ENCODE results near the gene MFSD1. TPM values are rescaled to one million over a fixed set of nuclear protein-coding genes. Genes with fewer than 3 reads are reported as not detected.

MFSD1 gene
- total RNA-seq: 100 to 1,000 TPM in 3 of 6 donors, 10 to 100 TPM in 3; 51.5 to 127 (median 106) TPM

- DNase-seq (peak; percentile 98 to 99), ATAC-seq (ENCODE audit: low FRiP score in 2 of 2) (peak; percentile 98 to 99)
- peak within 1 kb of the TSS; percentile 54 to 92 (median 66) for H3K4me3 ChIP-seq
- H3K27me3 ChIP-seq: no peaks in the 10 kb centered on the region
- H3K4me1 ChIP-seq: peaks cover 17 to 31% (median 25%) of the 10 kb centered on the region in 4 donors
- peak within 1 kb of the TSS; percentile 81 to 90 (median 87) for H3K27ac ChIP-seq
- H3K9me3 ChIP-seq: no peaks in the 10 kb centered on the region
- TF ChIP-seq POLR2AphosphoS5 (IDR thresholded peaks at IDR 0.05) (peak; percentile 96 to 97), POLR2A (IDR thresholded peaks at IDR 0.05) (peak in 3 of 4 donors; percentile 77 to 92 (median 83)), EP300 (IDR thresholded peaks at IDR 0.05) (peak in 1 of 4 donors; percentile 82)
- TF ChIP-seq, protein P1, sequence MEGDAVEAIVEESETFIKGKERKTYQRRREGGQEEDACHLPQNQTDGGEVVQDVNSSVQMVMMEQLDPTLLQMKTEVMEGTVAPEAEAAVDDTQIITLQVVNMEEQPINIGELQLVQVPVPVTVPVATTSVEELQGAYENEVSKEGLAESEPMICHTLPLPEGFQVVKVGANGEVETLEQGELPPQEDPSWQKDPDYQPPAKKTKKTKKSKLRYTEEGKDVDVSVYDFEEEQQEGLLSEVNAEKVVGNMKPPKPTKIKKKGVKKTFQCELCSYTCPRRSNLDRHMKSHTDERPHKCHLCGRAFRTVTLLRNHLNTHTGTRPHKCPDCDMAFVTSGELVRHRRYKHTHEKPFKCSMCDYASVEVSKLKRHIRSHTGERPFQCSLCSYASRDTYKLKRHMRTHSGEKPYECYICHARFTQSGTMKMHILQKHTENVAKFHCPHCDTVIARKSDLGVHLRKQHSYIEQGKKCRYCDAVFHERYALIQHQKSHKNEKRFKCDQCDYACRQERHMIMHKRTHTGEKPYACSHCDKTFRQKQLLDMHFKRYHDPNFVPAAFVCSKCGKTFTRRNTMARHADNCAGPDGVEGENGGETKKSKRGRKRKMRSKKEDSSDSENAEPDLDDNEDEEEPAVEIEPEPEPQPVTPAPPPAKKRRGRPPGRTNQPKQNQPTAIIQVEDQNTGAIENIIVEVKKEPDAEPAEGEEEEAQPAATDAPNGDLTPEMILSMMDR (IDR thresholded peaks at IDR 0.05): peak in 3 of 6 experiments; percentile 5 to 25 (median 6)
- peaks cover 0 to 17% (median 0%) of the 10 kb centered on the region in 4 donors for H3K36me3 ChIP-seq
- WGBS, 2 donors: 0 to 1% methylated on average over 5 to 61 of the region's 61 CpGs
These were observed at the start of gene MFSD1 for GRCh38 chr3:158801696-158802408. Gene MFSD1 (plus strand): TSS chr3:158802054. CDS start chr3:158802153, 99 bp downstream.

DNA sequence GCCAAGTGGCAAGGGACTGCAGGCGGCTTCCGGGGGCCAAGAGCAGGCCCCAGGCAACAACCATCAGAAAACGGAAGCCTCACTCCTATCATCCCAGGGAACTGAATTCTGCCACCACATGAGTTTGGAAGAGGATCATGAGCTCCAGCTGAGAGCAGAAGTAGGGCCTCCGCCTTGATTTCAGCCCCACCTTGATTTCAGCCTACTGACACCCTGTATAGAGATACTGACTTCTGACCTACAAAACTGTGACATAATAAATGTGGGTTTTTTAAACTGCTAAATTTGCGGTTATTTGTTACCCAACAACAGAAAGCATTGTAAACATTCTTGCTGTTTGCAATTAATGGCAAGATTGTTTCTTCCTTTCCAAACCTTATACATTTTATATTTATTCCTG is 48.0 kb upstream of the MFSD1 start:
- DNase-seq (peak in 1 of 2 donors; percentile 16), ATAC-seq (ENCODE audit: low FRiP score in 2 of 2) (peak in 1 of 2 donors; percentile 63)
- Histone ChIP-seq H3K9me3 (no peaks in the 10 kb centered on the region), H3K27ac (no peak overlapping the region), H3K4me1 (peaks cover 0 to under 1% (median under 1%) of the 10 kb centered on the region in 4 donors), H3K27me3 (no peaks in the 10 kb centered on the region), H3K4me3 (no peak overlapping the region), H3K36me3 (no peaks in the 10 kb centered on the region)
- TF ChIP-seq, protein P1 (IDR thresholded peaks at IDR 0.05): no peak
- no peak for TF ChIP-seq POLR2AphosphoS5 (IDR thresholded peaks at IDR 0.05)
- 72 to 86% methylated on average over 5 of the region's 5 CpGs for whole genome bisulfite sequencing, 2 donors

- ATAC-seq (ENCODE audit: low FRiP score in 2 of 2) (no peak), DNase-seq (no peak)
- Histone ChIP-seq H3K4me1 (no peaks in the 10 kb centered on the region), H3K36me3 (no peaks in the 10 kb centered on the region), H3K27me3 (no peaks in the 10 kb centered on the region), H3K27ac (no peak overlapping the region), H3K4me3 (no peak overlapping the region), H3K9me3 (no peaks in the 10 kb centered on the region)
- no peak for TF ChIP-seq EP300 (IDR thresholded peaks at IDR 0.05)
- no peak for TF ChIP-seq POLR2A (IDR thresholded peaks at IDR 0.05)
- no peak for TF ChIP-seq POLR2AphosphoS5 (IDR thresholded peaks at IDR 0.05)
- TF ChIP-seq, protein P1 (IDR thresholded peaks at IDR 0.05): no peak
- 81 to 92% methylated on average over 2 of the region's 2 CpGs for WGBS, 2 donors
These were observed 46.4 kb upstream of the MFSD1 start for GRCh38 chr3:158755421-158755820.

DNA sequence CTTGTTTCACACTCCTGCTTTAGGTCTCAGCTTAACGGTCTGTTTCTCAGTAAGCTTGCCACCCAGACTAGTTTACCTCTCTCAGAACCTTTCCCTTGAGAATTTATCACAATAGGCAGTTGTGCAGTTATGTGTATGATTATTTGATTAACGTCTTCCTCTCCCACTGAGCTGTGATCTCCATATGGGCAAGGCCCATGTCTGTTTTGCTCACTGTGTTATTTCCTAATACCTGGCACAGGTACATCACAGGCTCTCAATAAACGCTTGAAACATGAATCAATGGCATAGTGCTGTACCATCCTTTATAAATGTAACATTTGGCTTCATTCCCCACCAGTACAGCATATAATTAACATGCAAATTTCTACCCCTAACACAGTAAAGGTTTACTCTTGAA is 40.5 kb upstream of the MFSD1 start:
- TF ChIP-seq EP300 (IDR thresholded peaks at IDR 0.05) (no peak), POLR2AphosphoS5 (IDR thresholded peaks at IDR 0.05) (no peak)
- TF ChIP-seq, protein P1 (IDR thresholded peaks at IDR 0.05): no peak
- DNase-seq (no peak), ATAC-seq (ENCODE audit: low FRiP score in 2 of 2) (no peak)
- Histone ChIP-seq H3K27ac (no peak overlapping the region), H3K4me1 (no peaks in the 10 kb centered on the region), H3K27me3 (no peaks in the 10 kb centered on the region), H3K9me3 (no peaks in the 10 kb centered on the region), H3K4me3 (no peak overlapping the region), H3K36me3 (no peaks in the 10 kb centered on the region)
- WGBS, 2 donors: 87 to 89% methylated on average over 3 of the region's 3 CpGs

DNA sequence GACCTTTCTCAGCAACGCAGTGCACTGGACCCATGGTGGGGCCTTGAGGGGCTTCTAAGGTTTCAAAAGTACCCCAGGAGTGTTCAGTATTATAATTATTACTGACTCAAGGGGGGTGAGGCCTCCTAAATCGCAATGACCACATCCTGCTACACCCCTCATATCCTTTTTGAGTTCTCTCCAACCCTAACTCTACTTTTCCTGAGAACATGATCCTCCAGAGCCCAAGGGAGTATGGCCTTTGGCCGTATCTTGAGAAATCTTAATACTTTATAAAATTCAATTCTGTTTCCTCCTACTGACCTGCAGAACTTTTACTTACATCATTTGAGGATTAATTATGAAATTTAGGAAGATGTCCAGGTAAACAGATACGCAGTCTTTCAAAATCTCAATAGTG is 39.2 kb upstream of the MFSD1 start:
- H3K27ac ChIP-seq: no peak overlapping the region
- TF ChIP-seq, protein P1 (IDR thresholded peaks at IDR 0.05): no peak
- TF ChIP-seq EP300 (IDR thresholded peaks at IDR 0.05) (no peak), POLR2AphosphoS5 (IDR thresholded peaks at IDR 0.05) (no peak), POLR2A (IDR thresholded peaks at IDR 0.05) (no peak)
- H3K9me3 ChIP-seq: no peaks in the 10 kb centered on the region
- no peaks in the 10 kb centered on the region for H3K36me3 ChIP-seq
- peak in 1 of 2 donors; percentile 73 for ATAC-seq (ENCODE audit: low FRiP score in 2 of 2)
- H3K4me1 ChIP-seq: peaks cover 2 to 4% (median 3%) of the 10 kb centered on the region in 4 donors
- 77% methylated on average over 4 of the region's 4 CpGs for WGBS, 2 donors
- no peak for DNase-seq
- H3K27me3 ChIP-seq: no peaks in the 10 kb centered on the region
- no peak overlapping the region for H3K4me3 ChIP-seq

Data from upper lobe of left lung (tissue), 6 donors.